Measurements from ENCODE around the gene EWSR1. TPM values are rescaled to one million over a fixed set of nuclear protein-coding genes. Genes with fewer than 3 reads are reported as not detected.

EWSR1 gene
- polyA plus RNA-seq, 3 donors: 81.2 to 280 (median 136) TPM

DNA sequence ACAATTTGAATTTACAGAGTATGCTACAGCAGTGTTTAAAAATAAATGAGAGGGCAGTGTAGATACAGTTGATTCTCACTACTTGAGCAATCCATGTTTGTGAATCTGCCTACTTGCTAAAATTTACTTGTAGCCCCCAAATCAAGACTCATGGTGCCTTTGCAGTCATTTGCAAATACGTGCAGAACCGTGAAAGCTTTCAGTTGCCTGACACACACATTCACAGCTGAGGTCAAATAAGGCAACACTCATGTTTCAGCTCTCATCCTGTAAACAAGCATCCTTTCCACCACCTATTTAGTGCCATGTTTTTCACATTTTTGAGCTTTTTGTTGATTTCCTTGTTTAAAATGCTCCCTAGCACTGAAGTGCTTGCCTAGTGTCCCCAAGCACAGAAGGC, 80.0 kb downstream of the EWSR1 start:
- Mint-ChIP-seq H3K4me3 (no peak overlapping the region), H3K9me3 (no peaks in the 10 kb centered on the region), H3K4me1 (no peaks in the 10 kb centered on the region), H3K36me3 (peaks cover 97 to 100% of the 10 kb centered on the region in 2 donors), H3K27ac (no peak overlapping the region), H3K27me3 (ENCODE audit: low read depth in 3 of 3) (peaks cover 0 to 1% (median 0%) of the 10 kb centered on the region in 3 donors)
- intact Hi-C loops (cut with micrococcal nuclease): no loop called here
- Histone ChIP-seq H3K27me3 (ENCODE audit: control insufficient read depth in 2 of 2, insufficient read depth in 2 of 2, low read length in 2 of 2) (no peaks in the 10 kb centered on the region), H3K9ac (ENCODE audit: insufficient read depth, low read length, poor library complexity, severe bottlenecking) (no peak overlapping the region), H4K20me1 (ENCODE audit: insufficient read depth, low read length) (peaks cover 57% of the 10 kb centered on the region), H3K79me2 (ENCODE audit: insufficient read depth, low read length) (no peaks in the 10 kb centered on the region), H3K36me3 (replicated peaks in 1 of 2; ENCODE audit: control insufficient read depth in 1 of 2, insufficient read depth in 2 of 2, low read length in 2 of 2) (peaks cover 92 to 100% of the 10 kb centered on the region in 2 donors), H3K27ac (ENCODE audit: low read depth in 1 of 2, low read length in 2 of 2) (no peak overlapping the region), H3K4me1 (ENCODE audit: control insufficient read depth in 1 of 2, insufficient read depth in 2 of 2, low read length in 2 of 2) (no peaks in the 10 kb centered on the region), H3K9me3 (replicated peaks in 1 of 2; ENCODE audit: control insufficient read depth in 1 of 2, insufficient read depth in 1 of 2, low read length in 2 of 2) (no peaks in the 10 kb centered on the region), H3K4me3 (replicated peaks in 1 of 3; ENCODE audit: low read depth in 2 of 3, low read length in 3 of 3) (no peak overlapping the region), H2AFZ (ENCODE audit: insufficient read depth, low read depth, low read length, poor library complexity, severe bottlenecking) (no peak overlapping the region), H3K4me2 (replicated peaks; ENCODE audit: extremely low read depth, low read length, poor library complexity, severe bottlenecking) (no peak overlapping the region)
- 100% methylated on average over 1 of the region's 2 CpGs for WGBS (ENCODE audit: insufficient coverage)
- no peak for DNase-seq
- TF ChIP-seq, protein P1, sequence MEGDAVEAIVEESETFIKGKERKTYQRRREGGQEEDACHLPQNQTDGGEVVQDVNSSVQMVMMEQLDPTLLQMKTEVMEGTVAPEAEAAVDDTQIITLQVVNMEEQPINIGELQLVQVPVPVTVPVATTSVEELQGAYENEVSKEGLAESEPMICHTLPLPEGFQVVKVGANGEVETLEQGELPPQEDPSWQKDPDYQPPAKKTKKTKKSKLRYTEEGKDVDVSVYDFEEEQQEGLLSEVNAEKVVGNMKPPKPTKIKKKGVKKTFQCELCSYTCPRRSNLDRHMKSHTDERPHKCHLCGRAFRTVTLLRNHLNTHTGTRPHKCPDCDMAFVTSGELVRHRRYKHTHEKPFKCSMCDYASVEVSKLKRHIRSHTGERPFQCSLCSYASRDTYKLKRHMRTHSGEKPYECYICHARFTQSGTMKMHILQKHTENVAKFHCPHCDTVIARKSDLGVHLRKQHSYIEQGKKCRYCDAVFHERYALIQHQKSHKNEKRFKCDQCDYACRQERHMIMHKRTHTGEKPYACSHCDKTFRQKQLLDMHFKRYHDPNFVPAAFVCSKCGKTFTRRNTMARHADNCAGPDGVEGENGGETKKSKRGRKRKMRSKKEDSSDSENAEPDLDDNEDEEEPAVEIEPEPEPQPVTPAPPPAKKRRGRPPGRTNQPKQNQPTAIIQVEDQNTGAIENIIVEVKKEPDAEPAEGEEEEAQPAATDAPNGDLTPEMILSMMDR (IDR thresholded peaks at IDR 0.05): no peak

DNA sequence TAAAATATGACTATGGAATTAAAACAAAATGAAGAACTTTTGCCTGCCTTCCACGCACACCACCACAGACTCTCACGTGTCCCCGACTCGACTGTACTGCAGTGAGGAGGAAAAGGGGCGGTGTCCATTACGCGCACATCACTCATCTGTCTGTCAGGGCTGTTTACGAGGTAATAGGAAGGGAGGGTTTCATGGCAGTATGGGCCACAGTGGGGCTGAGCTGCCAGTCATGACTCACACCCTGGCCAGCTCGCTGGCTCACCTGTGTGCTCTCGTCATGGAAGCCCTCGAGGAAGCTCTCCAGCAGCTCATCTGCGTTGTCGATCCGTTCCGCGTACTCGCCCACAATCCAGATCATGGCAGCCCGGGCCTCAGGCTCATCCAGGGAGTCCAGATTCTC, 80.9 kb downstream of the EWSR1 start:
- no peak overlapping the region for H3K4me3 ChIP-seq (replicated peaks in 1 of 3; ENCODE audit: low read depth in 2 of 3, low read length in 3 of 3)
- intact Hi-C loops (cut with micrococcal nuclease): no loop called here
- peaks cover 94 to 100% of the 10 kb centered on the region in 2 donors for H3K36me3 ChIP-seq (replicated peaks in 1 of 2; ENCODE audit: control insufficient read depth in 1 of 2, insufficient read depth in 2 of 2, low read length in 2 of 2)
- no peaks in the 10 kb centered on the region for H3K79me2 ChIP-seq (ENCODE audit: insufficient read depth, low read length)
- H3K4me1 Mint-ChIP-seq: no peaks in the 10 kb centered on the region
- no peak overlapping the region for H3K9ac ChIP-seq (ENCODE audit: insufficient read depth, low read length, poor library complexity, severe bottlenecking)
- H3K27me3 Mint-ChIP-seq (ENCODE audit: low read depth in 3 of 3): no peaks in the 10 kb centered on the region
- no peak overlapping the region for H2AFZ ChIP-seq (ENCODE audit: insufficient read depth, low read depth, low read length, poor library complexity, severe bottlenecking)
- peaks cover 58% of the 10 kb centered on the region for H4K20me1 ChIP-seq (ENCODE audit: insufficient read depth, low read length)
- H3K27ac ChIP-seq (ENCODE audit: low read depth in 1 of 2, low read length in 2 of 2): no peak overlapping the region
- 97% methylated on average over 11 of the region's 18 CpGs for WGBS (ENCODE audit: insufficient coverage)
- no peak overlapping the region for H3K27ac Mint-ChIP-seq
- peaks cover 98 to 100% of the 10 kb centered on the region in 2 donors for H3K36me3 Mint-ChIP-seq
- H3K4me3 Mint-ChIP-seq: no peak overlapping the region
- H3K27me3 ChIP-seq (ENCODE audit: control insufficient read depth in 2 of 2, insufficient read depth in 2 of 2, low read length in 2 of 2): no peaks in the 10 kb centered on the region
- no peak for DNase-seq
- TF ChIP-seq, protein P1 (IDR thresholded peaks at IDR 0.05): no peak
- H3K9me3 ChIP-seq (replicated peaks in 1 of 2; ENCODE audit: control insufficient read depth in 1 of 2, insufficient read depth in 1 of 2, low read length in 2 of 2): no peaks in the 10 kb centered on the region
- no peaks in the 10 kb centered on the region for H3K4me1 ChIP-seq (ENCODE audit: control insufficient read depth in 1 of 2, insufficient read depth in 2 of 2, low read length in 2 of 2)
- H3K4me2 ChIP-seq (replicated peaks; ENCODE audit: extremely low read depth, low read length, poor library complexity, severe bottlenecking): no peak overlapping the region
- no peaks in the 10 kb centered on the region for H3K9me3 Mint-ChIP-seq

Small RNA genes within 50 kb of the gene (small RNA-seq; reads per million reads assigned to genes)
- gene MIR3653 (ENCODE audit: insufficient read length, low read depth): not detected

Other genes starting within 250 kb of the EWSR1 start
- not detected for gene C22orf31, start 206.4 kb upstream of the EWSR1 start, polyA plus RNA-seq
- 1 to 10 TPM in 1 of 3 donors, under 1 TPM in 2; 0.47 to 1.6 (median 0.69) TPM for gene KREMEN1, start 195.2 kb upstream of the EWSR1 start, polyA plus RNA-seq
- gene EMID1, start 62.4 kb upstream of the EWSR1 start, polyA plus RNA-seq: not detected
- 10 to 100 TPM in 1 of 3 donors, 1 to 10 TPM in 2; 4.0 to 11.1 (median 4.8) TPM for gene RHBDD3, start 287 bp upstream of the EWSR1 start, polyA plus RNA-seq
- gene GAS2L1, start 38.4 kb downstream of the EWSR1 start, polyA plus RNA-seq: 10 to 100 TPM; 14.9 to 20.0 (median 15.7) TPM
- 1 to 10 TPM in 1 of 3 donors, under 1 TPM in 2; 0.35 to 2.1 (median 0.50) TPM for gene RASL10A, start 47.4 kb downstream of the EWSR1 start, polyA plus RNA-seq
- 100 to 1,000 TPM in 1 of 3 donors, 10 to 100 TPM in 2; 29.0 to 102 (median 40.3) TPM for gene AP1B1, start 120.3 kb downstream of the EWSR1 start, polyA plus RNA-seq
- under 1 TPM in 1 of 3 donors, not detected in 2; 0.20 TPM for gene RFPL1, start 170.3 kb downstream of the EWSR1 start, polyA plus RNA-seq
- 1 to 10 TPM in 1 of 3 donors, under 1 TPM in 2; 0.20 to 1.2 (median 0.74) TPM for gene NEFH, start 211.9 kb downstream of the EWSR1 start, polyA plus RNA-seq